Small intestine (tissue), 16 donors: ENCODE measurements around the gene HSD3B1. TPM values are rescaled to one million over a fixed set of nuclear protein-coding genes. Genes with fewer than 3 reads are reported as not detected.
A peak's percentile ranks its signal among the peaks of the same experiment; 100 is the strongest.

Experiments
- DNase-seq, 2 donors: peaks; one replicate each; pipeline versions ENCODE4 v3.0.0 to v3.0.0-alpha.2; 2013
- FAIRE-seq: peaks from 2 replicates; lab custom pipeline; 2012; peaks lifted over from hg19 to GRCh38; lab: Jason Lieb, UNC
- H3K27ac ChIP-seq, 3 donors: one replicate each; pipeline ENCODE4 v1.5.1; 2013; ENCODE audit warnings: low read length in 2 of 3, mild to moderate bottlenecking in 2 of 3, control low read depth in 1 of 3, inconsistent platforms in 1 of 3, low read depth in 1 of 3, moderate library complexity in 1 of 3
- H3K27me3 ChIP-seq, 3 donors: one replicate each; pipeline ENCODE4 v1.6.1; 2013; ENCODE audit warnings: low read length in 3 of 3, inconsistent platforms in 1 of 3; ENCODE audit not compliant: control insufficient read depth in 3 of 3, insufficient read depth in 3 of 3
- H3K36me3 ChIP-seq, 3 donors: one replicate each; pipeline ENCODE4 v1.6.1; 2013; ENCODE audit warnings: low read length in 3 of 3, inconsistent platforms in 1 of 3, low read depth in 1 of 3, mild to moderate bottlenecking in 1 of 3, moderate library complexity in 1 of 3; ENCODE audit not compliant: control insufficient read depth in 3 of 3, insufficient read depth in 2 of 3
- H3K4me1 ChIP-seq, 3 donors: one replicate each; pipeline ENCODE4 v1.6.1; 2013; ENCODE audit warnings: low read length in 2 of 3, inconsistent platforms in 1 of 3, low read depth in 1 of 3, mild to moderate bottlenecking in 1 of 3, moderate library complexity in 1 of 3; ENCODE audit not compliant: control insufficient read depth in 3 of 3, insufficient read depth in 2 of 3
- H3K4me3 ChIP-seq, 3 donors: one replicate each; pipeline ENCODE4 v1.5.1; 2013; ENCODE audit warnings: low read length in 3 of 3, control low read depth in 1 of 3, inconsistent platforms in 1 of 3, low read depth in 1 of 3, mild to moderate bottlenecking in 1 of 3, moderate library complexity in 1 of 3
- H3K9me3 ChIP-seq, 2 donors: one replicate each; pipeline ENCODE4 v1.6.1; 2013; ENCODE audit warnings: low read depth in 1 of 2, low read length in 1 of 2; ENCODE audit not compliant: control insufficient read depth in 2 of 2, insufficient read depth in 1 of 2
- WGBS, 3 donors: extraction: QIAGEN DNeasy Blood & Tissue Kit; methylation state at CpG; one replicate each; pipeline ENCODE4 v1.1.7; 2013; 5-methylcytosine and 5-hydroxymethylcytosine counted together
- long read RNA-seq, 10 donors: transcript quantifications; one replicate each; lab custom pipeline, GENCODE V29; 2026
- polyA plus RNA-seq, 4 donors: library from polyadenylated mRNA; stranded (reverse) in 3 of 4; unstranded in 1 of 4; fragments of 200-250 nt in 3 of 4; fragments of 120-200 nt in 1 of 4; gene quantifications; one replicate each; pipeline versions ENCODE4 v1.2.1 to v1.2.3, GENCODE V29; 2013
- donor health status: healthy with polysubstance abuse.
- donor health status: control.
- donor health status: control.
- donor health status: Bipolar disorder and iron deficiency.
- donor health status: healthy.

The HSD3B1 gene
- polyA plus RNA-seq, result 1 to 10 TPM in 1 of 4 donors, not detected in 3; 5.9 TPM
- long read RNA-seq, donor 1, result 0 reads
- long read RNA-seq, donor 2, result 0 reads
- long read RNA-seq, donor 3, result 0 reads
- long read RNA-seq, donor 4, result 0 reads
- long read RNA-seq, donor 5, result 0 reads
- long read RNA-seq, donor 6, result 0 reads
- long read RNA-seq, donor 7, result 0 reads
- long read RNA-seq, donor 8, result 0 reads
- long read RNA-seq, donor 9, result 0 reads
- long read RNA-seq, donor 10, result 0 reads

DNA sequence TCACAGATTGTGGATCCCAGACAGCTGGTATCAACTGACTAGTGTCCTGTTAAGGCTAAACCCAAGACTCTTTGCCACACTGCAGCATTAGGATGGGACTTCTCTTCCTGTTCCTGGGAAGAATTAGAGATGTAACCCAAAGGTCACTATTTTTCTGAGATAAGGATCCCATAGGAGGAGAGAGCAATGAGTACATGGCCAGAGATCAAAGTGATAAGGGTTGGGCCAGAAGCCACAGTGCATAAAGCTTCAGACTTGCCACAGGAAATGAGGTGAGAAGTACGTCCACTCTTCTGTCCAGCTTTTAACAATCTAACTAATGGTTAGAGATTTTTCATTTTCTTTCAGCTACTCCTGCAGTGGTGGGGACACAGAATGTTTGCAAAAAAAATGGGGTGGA lies at the start of gene HSD3B1:
Gene HSD3B1 (plus strand): TSS at position 270 of the 400 bp plus-strand sequence. CDS start 267 bp downstream, outside the sequence.
- Histone ChIP-seq H3K36me3 (no peaks in the 10 kb centered on the region), H3K4me1 (no peaks in the 10 kb centered on the region), H3K4me3 (no peak within 1 kb of the TSS), H3K27me3 (no peaks in the 10 kb centered on the region), H3K9me3 (no peaks in the 10 kb centered on the region), H3K27ac (no peak within 1 kb of the TSS)
- DNase-seq (peak; percentile 13 to 28), FAIRE-seq (no peak)
- 25 to 43% (median 30%) methylated on average over 1 of the region's 1 CpG for WGBS, 3 donors

DNA sequence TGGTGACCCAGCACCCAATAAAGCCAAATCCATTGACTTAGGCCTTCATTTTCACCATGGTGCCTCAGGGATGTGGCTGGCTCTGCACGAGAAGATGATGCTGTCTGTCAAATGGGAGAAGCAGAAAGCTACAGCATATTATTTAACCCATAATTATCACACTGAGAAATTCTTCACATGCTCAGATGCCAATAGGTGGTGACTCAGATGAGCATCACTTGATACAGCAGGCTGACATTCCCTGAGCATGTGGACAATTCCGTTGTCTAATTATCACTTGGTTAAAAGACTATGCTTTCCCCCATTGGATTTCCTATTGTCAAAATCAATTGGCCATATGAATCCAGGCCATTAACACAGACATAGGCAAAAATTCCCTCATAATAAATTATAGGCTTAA lies 44.0 kb upstream of the HSD3B1 start:
- DNase-seq (no peak), FAIRE-seq (no peak)
- H3K4me3 ChIP-seq, result no peak overlapping the region
- H3K9me3 ChIP-seq, result no peaks in the 10 kb centered on the region
- H3K36me3 ChIP-seq, result no peaks in the 10 kb centered on the region
- WGBS, 3 donors, result 83 to 91% (median 88%) methylated on average over 2 of the region's 2 CpGs
- no peak overlapping the region for H3K27ac ChIP-seq
- H3K4me1 ChIP-seq, result peaks cover 0 to 20% (median 0%) of the 10 kb centered on the region in 3 donors
- no peaks in the 10 kb centered on the region for H3K27me3 ChIP-seq

DNA sequence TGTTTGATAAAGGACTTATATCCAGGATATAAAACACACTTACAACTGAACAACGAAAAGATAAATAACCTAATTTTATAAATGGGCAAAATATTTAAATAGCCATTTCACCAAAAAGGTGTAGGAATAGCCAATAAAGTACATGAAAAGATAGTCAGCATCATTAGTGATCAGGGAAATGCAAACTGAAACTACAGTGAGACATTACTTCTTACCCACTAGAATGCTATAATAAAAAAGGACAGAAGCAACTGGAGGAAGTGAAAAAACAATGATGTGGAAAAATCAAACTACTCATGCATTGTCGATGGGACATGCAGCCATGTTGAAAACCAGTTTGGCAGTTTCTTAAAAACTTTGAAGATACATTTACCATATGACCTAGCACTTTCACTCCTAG lies 43.4 kb upstream of the HSD3B1 start:
- FAIRE-seq (no peak), DNase-seq (no peak)
- H3K9me3 ChIP-seq, result no peaks in the 10 kb centered on the region
- no peaks in the 10 kb centered on the region for H3K36me3 ChIP-seq
- no peak overlapping the region for H3K4me3 ChIP-seq
- no peaks in the 10 kb centered on the region for H3K27me3 ChIP-seq
- no peak overlapping the region for H3K27ac ChIP-seq
- 69 to 80% (median 76%) methylated on average over 2 of the region's 2 CpGs for WGBS, 3 donors
- peaks cover 0 to 25% (median 0%) of the 10 kb centered on the region in 3 donors for H3K4me1 ChIP-seq

DNA sequence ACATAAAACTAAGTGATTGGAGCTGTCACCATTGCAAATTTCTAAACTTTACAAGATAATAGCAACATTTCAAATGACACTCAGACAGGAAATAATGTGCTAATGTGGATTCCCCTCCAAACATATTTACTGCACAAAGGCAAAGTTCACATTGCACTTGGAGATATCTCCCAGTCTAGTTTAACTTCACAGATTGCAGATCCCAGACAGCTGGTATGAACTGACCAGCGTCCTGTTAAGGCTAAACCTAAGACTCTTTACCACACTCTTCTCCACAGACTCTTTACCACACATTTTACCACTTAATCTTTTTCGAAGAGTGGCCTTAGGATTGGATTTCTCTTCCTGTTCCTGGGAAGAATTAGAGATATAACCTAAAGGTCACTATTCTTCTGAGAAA lies 40.6 kb upstream of the HSD3B1 start:
- DNase-seq (peak; percentile 7 to 74), FAIRE-seq (no peak)
- no peaks in the 10 kb centered on the region for H3K9me3 ChIP-seq
- H3K27me3 ChIP-seq, result no peaks in the 10 kb centered on the region
- no peak overlapping the region for H3K4me3 ChIP-seq
- H3K27ac ChIP-seq, result peak overlapping the region in 1 of 3 donors; percentile 56
- 30 to 54% (median 42%) methylated on average over 2 of the region's 2 CpGs for WGBS, 3 donors
- H3K36me3 ChIP-seq, result no peaks in the 10 kb centered on the region
- peaks cover 0 to 25% (median 0%) of the 10 kb centered on the region in 3 donors for H3K4me1 ChIP-seq

DNA sequence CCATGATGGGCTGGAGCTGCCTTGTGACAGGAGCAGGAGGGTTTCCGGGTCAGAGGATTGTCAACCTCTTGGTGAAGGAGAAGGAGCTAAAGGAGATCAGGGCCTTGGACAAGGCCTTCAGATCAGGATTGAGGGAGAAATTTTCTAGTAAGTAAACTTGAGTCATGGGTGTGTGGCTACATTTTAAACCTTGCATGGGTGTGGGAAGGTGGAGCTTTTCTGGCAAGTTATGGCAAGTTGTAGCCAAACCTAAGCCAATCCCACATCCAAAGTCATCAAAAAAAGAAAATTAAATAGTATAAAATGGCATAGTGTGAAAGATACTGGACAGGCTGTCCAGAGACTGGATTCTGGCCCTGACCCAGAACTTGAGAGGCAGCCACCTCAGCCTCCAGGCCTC lies 39.8 kb upstream of the HSD3B1 start:
- 84 to 100% (median 97%) methylated on average over 1 of the region's 1 CpG for WGBS, 3 donors

DNA sequence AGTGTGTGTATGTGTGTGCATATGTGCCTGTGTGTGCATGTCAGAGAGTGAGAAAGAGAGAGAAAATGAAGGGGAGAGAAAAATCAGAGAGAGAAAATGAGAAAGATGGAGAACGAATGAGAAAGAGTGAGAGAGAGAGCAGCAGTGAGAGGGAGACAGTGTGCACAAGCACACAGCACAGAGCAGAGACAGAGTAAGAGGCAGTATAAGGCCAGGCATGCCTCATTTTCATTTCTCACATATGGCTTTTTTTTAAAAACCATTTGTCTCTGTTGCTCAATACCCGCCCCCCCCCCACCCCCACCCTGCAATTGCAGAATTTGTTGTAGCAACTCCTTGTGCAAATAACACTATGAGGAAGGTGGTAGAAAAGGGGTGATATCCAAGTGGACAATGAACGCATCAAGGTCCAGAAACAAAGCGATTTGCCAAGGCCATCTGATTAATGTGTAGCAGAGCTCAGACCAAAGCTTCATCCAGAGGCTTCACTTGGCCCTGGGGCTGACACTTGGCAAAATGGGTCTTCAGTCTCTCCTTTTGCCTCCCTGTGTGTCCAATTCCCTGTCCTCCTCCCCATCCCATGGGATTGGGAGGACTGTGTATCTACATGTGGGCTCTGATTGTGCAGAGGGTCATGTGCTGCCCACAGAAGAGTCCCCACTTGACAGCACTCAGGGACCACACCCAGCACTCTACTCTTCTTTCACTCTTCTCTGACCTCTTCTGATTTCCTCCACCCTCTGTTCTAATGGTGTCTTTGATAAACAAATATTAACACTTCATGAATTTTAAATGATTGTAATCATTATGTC lies 38.9 kb upstream of the HSD3B1 start:
- H3K36me3 ChIP-seq, result no peaks in the 10 kb centered on the region
- WGBS, 3 donors, result 15 to 47% (median 38%) methylated on average over 4 of the region's 4 CpGs
- FAIRE-seq (no peak), DNase-seq (peak; percentile 8 to 71)
- H3K9me3 ChIP-seq, result no peaks in the 10 kb centered on the region
- H3K4me3 ChIP-seq, result no peak overlapping the region
- H3K4me1 ChIP-seq, result peaks cover 0 to 27% (median 0%) of the 10 kb centered on the region in 3 donors
- peak overlapping the region in 1 of 3 donors; percentile 59 for H3K27ac ChIP-seq
- H3K27me3 ChIP-seq, result no peaks in the 10 kb centered on the region

More for the DNA sequence above, 39.8 kb upstream of the HSD3B1 start:
- DNase-seq (no peak), FAIRE-seq (no peak)
- Histone ChIP-seq H3K9me3 (no peaks in the 10 kb centered on the region), H3K4me3 (no peak overlapping the region), H3K4me1 (peaks cover 0 to 25% (median 0%) of the 10 kb centered on the region in 3 donors), H3K27ac (peak overlapping the region in 1 of 3 donors; percentile 56), H3K36me3 (no peaks in the 10 kb centered on the region), H3K27me3 (no peaks in the 10 kb centered on the region)

DNA sequence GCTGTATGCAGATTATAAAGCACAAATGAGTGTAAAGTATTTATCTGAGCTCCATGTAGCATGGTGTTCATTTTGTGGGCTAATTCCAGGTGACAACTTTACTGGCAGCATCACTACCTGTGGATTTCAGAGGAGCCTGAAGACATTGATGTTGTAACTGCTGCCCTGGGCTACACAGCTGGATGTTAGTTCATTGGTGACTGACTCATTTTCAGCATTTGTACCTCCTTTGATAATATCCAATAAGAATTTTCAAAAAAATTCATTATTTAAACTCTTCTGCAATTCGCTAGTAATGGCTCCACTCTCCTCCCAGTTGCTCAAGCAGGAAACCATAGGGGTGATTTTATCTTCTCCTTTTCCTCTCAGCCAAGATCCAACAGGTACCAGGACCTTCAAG lies 37.3 kb upstream of the HSD3B1 start:
- no peak for DNase-seq
- Histone ChIP-seq H3K36me3 (no peaks in the 10 kb centered on the region), H3K27me3 (no peaks in the 10 kb centered on the region), H3K4me1 (peaks cover 0 to 30% (median 0%) of the 10 kb centered on the region in 3 donors), H3K27ac (no peak overlapping the region), H3K4me3 (no peak overlapping the region), H3K9me3 (no peaks in the 10 kb centered on the region)
- FAIRE-seq, result no peak
- 64 to 81% (median 69%) methylated on average over 1 of the region's 1 CpG for WGBS, 3 donors

DNA sequence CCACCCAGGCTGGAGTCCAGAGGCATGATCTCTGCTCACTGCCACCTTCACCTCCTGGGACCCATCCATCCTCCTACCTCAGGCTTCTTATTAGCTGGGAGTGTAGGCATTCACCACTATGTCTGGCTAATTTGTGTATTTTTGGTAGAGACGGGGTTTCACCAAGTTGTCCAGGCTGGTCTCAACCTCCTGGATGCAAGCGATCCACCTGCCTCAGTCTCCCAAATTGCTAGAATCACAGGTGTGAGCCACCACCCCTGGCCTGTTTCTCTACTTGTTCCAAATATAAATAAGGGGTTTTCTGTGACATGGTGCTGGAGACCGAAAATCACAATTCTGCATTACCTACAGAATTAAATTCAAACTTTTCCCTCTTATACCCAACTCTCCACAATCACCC lies 36.6 kb upstream of the HSD3B1 start:
- Histone ChIP-seq H3K4me3 (no peak overlapping the region), H3K9me3 (no peaks in the 10 kb centered on the region), H3K4me1 (peaks cover 0 to 30% (median 0%) of the 10 kb centered on the region in 3 donors), H3K36me3 (no peaks in the 10 kb centered on the region), H3K27ac (no peak overlapping the region), H3K27me3 (no peaks in the 10 kb centered on the region)
- 86 to 91% (median 89%) methylated on average over 3 of the region's 3 CpGs for WGBS, 3 donors
- FAIRE-seq, result no peak
- no peak for DNase-seq
